Activated CD4-positive, alpha-beta T cell treated with anti-CD3 and anti-CD28 coated beads for 24 hours (primary cell): ENCODE results near the gene NLGN1.
"Not testable (repeated sequence)": the region's sequence is repeated elsewhere in the genome, so short reads cannot be mapped to it uniquely, and the experiment has no call there.

Source experiments
- DNase-seq, 2 donors: peaks; one replicate each; pipeline ENCODE4 v3.0.0-alpha.2; 2020; ENCODE audit warnings: low read depth in 2 of 2

NLGN1 gene

DNA sequence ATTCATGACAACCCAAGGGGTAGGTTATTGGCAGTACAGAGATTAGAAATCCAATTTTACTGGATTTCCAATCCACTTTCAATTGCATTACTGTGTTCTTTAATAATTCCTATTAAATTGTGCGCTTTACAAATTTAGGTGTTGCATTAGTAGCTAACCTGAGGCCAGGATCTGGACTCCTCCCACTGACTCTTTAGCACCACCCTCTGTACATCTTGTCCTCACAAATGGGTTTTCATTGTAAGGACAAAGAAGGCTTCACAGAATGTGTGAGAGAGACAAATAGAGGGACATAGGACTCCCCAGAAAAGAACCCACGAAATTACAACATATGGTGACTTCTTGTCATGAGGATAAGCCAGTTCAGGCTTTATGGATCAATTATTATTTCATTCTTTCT is 818.5 kb downstream of the NLGN1 start:
- no peak for DNase-seq

DNA sequence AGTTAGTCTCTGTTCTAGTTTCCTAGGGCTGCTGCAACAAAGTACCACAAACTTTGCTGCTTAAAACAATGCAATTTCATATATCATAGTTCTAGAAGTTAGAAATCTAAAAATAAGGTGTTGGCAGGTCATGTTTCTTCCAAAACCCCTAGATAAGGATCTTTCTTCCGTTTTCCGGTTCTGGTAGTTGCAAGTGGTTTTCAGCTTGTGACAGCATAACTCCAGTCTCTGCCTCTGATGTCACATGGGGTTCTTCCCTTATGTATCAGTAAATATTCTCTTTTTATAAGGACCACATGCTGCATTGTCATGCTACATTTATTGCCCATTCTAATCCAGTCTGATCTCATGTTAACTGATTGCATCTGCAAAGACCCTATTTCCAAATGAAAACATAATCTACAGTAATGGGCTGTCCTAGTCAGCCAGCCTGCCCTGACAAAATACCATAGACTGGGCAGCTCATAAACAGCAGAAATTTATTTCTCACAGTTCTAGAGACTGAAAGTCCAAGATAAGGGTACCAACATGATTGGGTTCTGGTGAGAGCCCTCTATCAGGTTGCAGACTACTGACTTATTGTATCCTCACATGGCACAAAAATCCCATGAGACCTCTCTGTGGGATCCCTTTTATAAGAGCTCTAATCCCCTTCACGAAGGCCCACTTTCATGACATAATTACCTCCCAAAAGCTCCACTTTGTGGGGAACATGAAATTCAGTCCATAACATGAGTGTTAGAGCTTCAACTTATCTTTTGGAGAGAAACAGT is 819.6 kb downstream of the NLGN1 start:
- DNase-seq, result no peak

DNA sequence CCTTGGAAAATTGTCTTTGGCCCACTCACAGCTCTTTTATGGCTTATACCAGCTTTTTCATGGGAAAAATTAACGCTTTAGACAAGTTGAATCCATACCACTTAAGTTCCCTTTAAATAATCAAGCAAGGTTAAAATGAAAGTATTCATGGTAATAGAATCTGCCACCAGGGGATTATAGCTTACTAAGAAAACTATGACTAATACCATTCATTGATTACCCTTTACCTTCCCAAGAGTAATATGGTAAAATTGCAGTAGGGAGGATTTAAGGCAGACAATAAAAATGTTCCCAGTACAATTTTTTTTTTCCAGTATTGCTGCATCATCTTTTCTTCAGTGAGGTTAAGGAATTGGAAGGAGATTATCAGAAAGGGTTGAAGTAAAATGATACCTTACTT is 820.5 kb downstream of the NLGN1 start:
- DNase-seq, result no peak

DNA sequence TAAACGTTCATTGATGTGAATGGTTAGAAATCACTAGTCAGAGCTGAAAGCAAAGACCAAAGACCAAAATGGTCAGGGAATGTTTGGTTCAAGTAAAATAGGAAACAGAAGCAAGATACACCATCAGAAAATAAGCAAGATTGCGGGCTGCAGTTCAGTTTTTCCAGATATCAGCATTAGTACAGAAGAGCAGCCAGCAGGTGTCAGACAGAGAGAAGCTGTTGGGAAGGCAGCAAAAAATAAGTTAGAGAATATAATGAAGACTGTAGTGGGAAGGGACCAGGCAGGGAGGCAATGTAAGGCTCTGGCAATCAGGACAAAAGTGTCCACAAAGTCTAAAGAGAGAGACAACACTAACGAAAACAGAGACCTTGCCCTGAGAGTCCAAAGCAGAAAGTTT is 822.2 kb downstream of the NLGN1 start:
- no peak for DNase-seq

DNA sequence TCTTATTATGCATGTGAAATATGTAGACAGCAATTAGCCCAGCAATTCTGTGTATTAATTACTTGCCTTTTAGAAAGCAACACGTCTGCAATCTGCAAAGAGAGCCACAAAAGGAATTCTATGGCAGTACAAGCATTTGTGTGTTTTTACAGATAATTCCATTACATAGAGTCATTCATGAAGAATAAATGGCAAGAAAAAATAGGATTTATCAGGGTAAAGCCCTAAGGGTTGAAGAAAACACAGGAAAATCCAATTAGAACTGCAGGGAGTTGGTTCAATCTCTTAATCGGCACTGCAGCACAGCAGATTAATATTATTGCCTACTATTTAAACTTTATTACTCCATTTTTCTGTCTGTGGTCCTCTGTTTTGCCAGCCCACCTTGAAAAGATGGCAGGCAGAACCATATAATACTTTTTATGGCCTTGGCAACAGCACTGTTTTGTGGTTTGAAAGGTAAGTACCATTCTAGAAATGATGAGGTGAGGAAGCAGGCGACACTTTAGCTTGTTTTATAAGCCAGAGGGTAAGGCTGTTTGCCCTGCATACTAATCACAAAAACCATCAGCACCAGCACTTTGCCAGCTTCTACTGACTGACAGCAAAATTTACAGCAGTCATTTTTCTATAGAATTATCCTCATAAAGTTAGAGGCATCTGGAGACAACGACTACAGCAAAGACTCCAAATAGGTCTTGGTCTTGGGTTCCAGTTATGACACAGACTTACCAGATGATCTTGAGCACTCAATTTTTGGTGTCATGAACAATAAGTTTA is 823.4 kb downstream of the NLGN1 start:
- DNase-seq, result no peak

DNA sequence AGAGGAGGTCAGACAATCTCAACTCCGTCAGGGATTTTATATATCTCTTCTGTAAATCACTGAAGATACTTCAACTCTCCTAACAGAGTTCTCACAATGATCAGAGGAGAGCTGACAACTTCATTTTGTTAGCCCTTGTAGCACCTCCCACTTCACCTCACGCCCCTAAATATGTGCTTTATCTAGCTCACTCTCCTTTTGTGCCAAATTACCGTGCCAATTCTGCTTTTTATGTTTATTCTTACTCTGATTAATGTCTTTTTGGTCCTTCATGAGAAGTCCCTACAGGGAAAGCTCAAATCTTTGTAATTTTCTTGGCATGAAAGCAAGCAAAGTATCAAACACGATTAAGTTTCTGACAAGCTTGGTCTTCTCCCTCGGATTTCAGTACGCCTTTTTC is 825.5 kb downstream of the NLGN1 start:
- no peak for DNase-seq

DNA sequence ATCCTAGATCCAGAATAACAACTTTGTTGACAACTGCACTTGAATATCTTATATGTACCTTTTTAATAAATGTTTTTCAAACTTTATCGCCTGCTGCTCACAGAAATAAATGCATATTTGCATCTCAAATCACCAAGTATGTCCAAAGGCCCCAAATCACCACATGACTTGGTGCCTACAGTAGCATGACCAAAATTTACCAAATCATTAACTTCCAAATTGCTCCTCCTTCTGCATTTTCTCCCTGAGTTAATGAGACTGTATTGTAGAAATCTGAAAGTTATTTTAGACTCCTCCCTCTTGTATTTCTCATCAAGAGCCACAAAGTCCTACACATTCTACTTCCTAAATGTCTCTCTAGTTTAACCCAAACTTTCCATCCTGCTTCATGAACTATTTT is 826.1 kb downstream of the NLGN1 start:
- DNase-seq, result no peak

DNA sequence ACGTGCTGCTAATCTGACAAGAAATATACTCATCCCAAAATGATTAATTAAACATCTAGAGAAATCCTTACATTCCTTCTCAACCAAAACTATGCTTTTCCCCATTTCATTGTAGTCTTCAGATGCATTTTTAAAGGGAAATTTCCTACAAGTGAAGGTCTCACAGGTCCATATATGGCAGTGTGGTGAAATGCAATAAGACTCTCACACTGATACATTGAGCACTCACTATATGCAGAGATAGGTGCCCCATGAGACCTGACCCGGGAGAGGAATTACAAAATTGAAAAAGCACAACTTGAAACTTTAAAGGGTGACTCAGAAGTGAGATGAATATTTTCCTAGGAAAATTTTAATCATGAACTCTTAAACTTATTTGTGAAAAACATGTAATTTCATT is 832.4 kb downstream of the NLGN1 start:
- no peak for DNase-seq

DNA sequence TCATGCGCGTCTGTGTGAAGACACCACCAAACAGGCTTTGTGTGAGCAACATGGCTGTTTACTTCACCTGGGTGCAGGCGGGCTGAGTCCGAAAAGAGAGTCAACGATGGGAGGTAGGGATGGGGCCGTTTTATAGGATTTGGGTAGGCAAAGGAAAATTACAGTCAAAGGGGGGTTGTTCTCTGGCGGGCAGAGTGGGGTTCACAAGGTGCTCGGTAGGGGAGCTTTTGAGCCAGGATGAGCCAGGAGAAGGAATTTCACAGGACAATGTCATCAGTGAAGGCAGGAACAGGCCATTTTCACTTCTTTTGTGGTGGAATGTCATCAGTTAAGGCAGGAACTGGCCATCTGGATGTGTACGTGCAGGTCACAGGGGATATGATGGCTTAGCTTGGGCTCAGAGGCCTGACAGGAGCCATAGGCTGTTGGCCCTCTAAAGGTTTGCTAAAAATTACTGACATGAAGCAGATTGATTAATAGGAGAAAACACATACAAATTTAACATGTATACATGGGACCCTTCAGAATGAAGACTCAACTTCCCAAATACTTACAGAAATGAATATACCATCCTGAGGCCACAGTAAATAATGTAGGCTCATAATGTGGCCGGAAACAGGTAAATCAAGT is 834.6 kb downstream of the NLGN1 start:
- DNase-seq, result not testable (repeated sequence)

DNA sequence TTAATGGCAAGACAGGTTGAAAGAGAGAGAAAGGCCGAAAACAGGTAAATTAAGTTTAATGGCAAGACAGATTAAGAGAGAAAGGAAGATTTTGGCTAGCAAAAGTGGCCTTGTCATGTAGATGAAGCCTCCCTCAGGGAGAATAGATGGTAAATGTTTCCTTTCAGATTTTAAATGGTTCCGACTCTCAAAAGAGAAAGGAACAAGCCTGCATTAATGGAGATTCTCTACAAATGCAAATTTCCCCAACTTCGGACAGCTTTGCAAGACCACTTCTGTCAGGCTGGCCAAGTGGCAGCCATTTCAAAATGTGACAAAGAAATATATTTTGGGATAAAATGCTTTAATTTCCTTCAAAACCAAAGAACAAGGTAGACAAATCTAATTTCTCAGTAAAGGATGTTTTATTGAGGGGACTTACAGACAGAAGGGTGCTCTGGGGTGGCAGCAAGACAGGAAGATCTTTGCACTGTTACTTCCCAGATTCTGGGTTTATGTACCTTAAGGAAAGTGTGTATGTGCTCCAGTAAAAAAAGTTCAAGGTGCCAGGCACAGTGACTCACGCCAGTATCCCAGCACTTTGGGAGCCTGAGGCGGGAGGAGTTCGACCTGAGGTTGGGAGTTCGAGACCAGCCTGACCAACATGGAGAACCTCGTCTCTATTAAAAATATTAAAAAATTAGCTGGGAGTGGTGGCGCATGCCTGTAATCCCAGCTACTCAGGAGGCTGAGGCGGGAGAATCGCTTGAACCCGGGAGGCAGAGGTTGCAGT is 835.3 kb downstream of the NLGN1 start:
- DNase-seq, result no peak

DNA sequence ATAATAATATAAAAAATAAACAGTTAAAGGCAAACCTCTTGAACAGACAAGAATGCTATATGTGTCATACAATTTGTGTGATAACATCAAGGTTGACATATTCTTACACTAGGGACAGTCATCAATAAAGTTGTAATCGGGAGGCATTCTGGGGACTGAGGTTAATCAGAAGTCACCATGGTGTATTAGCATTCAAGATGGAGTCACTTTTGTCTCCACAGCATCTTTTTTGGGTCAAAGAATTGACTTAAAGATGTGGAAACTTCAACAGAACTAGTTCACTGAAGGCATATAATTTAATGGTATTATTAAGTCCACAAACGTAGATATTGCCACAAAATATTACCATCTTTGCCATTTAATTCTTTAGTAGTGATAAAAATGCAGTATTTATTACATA is 836.0 kb downstream of the NLGN1 start:
- DNase-seq, result no peak

DNA sequence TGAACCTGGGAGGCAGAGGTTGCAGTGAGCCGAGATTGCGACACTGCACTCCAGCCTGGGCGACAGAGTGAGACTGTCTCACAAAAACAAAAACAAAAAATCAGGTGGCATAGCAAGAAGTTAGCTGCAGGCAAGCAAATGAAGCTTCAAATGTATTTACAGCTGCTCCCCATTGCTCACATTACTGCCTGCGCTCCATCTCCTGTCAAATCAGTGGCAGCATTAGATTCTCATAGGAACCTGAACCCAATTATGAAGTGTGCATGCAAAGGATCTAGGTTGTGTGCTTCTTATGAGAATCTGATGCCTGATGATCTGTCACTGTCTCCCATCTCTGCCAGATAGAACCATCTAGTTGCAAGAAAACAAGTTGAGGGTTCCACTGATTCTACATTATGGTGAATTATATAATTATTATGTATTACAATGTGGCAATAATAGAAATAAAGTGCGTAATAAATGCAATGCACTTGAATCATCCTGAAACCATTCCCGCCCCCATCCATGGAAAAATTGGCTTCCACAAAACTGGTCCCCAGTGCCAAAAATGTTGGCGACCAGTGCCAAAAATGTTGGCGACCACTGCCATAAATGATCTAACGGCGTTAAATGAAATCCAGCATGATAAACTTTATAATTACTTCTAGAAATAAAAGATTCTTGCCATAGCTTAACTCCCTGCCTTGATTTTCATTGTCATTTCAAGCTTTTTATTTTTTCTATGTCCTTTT is 844.9 kb downstream of the NLGN1 start:
- no peak for DNase-seq

DNA sequence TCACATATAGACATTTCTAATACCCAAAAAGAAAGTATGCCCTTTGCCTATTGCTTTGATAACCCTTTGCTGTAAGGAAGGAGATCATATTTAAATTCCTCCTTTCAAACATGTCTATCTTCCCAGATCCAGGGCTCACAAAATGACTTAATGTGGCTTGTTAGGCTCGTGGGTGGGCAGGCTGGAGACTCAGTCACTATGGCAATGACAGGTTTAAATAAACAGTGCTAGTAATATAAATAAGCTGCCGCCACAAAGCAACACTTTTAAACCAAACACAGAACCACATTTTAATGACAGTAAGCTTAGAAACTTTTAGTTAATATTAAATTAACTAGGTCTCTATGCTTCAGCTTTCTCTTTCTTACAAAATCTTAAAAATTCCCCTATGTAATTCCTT is 845.6 kb downstream of the NLGN1 start:
- no peak for DNase-seq

DNA sequence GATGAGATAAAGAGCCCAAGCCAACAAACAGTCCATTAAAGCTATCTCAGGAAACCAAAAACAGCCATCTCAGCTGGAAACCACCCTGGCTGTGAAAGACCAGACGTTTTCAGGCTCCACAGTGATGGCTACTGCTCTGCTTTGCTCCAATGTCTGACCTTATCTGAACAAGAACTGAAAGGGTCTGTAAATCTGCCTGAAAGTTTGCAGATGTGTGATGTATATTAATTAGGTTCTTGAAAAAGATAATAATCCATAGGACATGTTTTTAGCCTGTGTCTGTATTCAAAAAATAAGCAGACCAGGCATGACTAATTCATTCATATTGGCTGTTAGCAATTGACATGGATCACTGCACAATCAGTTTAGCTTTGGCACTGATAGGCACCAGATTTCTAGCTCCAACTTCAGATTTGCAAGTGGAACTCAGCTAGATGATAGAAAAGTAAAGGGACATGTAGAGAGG is 850.2 kb downstream of the NLGN1 start:
- DNase-seq, result no peak

DNA sequence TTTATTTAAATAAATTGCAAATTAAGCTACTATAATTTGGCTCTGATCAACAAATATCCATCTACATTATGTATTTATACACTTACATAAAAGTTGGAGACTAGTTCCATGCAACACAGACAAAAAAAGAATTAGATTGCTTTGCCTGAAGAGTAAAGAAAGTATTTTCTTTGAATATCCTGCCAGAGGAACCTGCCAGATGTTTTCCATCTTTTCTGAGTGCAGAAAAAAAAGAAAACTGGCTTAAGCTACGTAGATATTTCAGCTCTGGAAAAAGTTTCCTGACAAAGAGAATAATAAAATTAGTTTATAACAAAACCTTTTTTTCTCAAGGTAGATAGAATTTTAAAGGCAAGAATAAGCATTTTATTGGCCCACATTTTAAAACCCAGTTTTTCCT is 854.1 kb downstream of the NLGN1 start:
- DNase-seq, result no peak

DNA sequence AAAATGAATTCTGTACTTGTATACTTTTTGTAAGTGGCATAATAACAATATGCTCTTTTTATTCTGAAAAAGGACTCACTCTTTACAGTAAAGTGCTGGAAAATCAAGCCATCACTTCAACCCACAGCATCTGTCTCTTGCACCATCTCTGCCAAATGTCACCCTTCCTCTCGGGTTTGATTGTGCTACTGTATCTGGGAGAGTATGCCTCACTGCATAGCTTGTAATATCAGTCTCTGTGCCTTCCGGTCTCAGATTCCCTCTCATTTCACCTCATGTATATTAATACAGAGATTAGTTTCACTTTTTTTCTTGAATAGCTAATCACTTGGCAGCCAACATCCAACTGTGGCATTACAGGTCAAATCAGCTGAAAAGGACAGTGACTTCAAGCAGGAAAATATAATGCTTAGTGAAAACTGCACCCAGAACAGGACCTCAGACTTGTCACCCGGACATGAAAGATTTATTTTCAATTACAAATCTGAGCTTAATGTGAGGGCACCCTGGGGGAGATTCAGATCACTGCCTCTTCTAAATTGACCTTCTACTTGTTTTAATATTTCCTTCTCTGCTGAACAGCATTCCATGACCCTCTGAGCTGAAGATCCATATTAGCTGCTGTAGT is 855.8 kb downstream of the NLGN1 start:
- DNase-seq, result no peak

DNA sequence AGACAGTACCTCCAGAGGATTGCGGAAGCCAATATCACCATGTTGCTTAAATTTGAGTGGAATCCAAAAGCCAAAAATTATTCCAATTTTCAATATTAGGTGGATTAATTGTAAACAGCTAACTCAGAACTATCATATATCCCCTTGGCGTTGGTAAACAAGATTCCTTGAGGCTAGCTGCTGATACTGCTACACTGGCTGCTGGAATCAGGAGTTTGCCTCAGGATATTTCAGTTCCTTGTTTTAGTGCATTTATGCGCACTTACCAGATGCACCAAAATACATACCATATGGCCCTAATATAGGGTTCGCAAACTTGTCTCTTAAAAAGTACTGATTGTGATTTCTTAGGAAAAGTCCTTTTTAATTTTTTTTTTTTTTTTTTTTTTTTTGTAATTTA is 856.4 kb downstream of the NLGN1 start:
- DNase-seq, result no peak

DNA sequence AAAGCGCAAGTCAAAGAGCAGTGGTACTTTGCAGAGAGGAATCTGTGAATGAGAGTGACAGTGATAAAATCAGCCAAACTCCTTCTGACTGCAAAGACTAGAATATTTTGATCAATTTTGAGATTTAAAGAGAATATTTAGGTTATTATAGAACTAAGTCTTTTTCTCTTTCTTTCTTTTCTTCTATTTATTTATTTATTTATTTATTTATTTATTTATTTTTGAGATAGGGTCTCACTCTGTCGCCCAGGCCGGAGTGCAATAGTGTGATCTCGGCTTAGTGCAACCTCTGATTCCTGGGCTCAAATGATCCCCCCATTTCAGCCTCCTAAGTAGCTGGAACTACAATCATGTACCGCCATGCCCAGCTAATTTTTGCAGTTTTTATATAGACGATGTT is 857.9 kb downstream of the NLGN1 start:
- DNase-seq, result no peak

DNA sequence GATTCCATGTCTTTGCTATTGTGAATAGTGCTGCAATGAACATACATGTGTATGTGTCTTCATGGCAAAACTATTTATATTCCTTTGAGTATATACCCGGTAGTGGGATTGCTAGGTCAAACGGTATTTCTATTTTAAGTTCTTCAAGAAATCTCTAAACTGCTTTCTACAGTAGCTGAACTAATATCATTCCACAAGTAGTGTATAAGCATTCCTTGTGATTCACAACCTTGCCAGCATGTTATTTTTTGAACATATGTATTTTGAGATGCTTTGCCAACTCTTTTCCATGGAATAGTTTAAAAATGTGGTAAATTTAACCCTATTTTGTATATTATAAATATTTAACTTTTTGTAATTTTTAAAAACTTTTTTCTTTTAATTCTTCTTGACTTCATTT is 868.9 kb downstream of the NLGN1 start:
- DNase-seq, result no peak

DNA sequence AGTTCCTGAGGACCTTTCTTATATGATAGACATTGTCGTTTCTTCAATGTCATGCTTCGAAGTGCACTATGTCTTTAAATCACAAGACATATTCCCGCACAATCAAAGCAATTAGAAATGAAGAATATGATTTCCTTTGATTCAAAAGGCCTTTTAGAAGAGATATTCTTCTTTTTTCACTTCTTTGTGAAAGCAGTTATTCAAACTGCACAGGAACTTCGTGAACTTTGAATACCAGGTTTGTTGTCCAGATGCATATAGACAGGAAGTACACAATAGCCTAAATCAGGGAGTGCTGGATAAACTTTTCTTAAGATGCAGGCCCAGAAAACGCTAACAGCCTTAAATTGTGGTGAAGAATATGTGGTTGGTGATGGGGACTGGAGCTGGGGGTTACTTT is 870.5 kb downstream of the NLGN1 start:
- DNase-seq, result no peak

DNA sequence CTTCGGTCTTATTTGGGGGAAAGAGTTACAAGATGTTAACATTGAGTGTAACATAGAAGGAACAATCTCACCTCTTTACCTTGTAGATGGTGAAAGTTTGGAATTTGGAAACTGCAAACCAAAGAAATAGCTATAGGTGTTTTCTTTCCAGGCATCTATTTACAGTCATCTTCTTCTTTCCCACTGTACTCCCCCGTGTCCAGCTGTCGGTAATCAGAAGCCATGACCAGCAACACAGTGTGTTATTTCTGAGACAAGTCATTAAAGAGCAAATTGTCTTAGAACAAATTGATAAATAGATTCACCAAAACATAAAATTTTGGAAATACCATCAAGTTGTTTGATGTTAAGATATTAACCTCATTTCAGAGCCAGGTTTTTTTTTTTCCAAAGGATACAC is 871.0 kb downstream of the NLGN1 start:
- no peak for DNase-seq
